IMR-90 (cell line): Measurements from ENCODE around the gene PDE6B. TPM values are rescaled to one million over a fixed set of nuclear protein-coding genes. Genes with fewer than 3 reads are reported as not detected.
A peak's percentile ranks its signal among the peaks of the same experiment; 100 is the strongest.

ENCODE experiments used
- ATAC-seq: fragments of 200-7000 bp; cut with Tn5 transposase; 2 replicates; pipeline ENCODE4 v1.9.1; 2020; ENCODE audit warnings: low read depth, mild to moderate bottlenecking, moderate library complexity
- BruUV-seq: library from RNA; stranded (reverse); fragments of 400-500 nt; replicated peaks from 2 replicates; lab custom pipeline; 2021; lab: Mats Ljungman, UMichigan
- CTCF ChIA-PET: fragments of 300-600 bp; formaldehyde crosslinking; extraction: SDS; loops from one replicate; lab custom pipeline; 2021; ENCODE audit warnings: antibody characterized with exemption; lab: Yijun Ruan, JAX
- POLR2A ChIA-PET: fragments of 300-600 bp; sonication (Branson Sonifier 250); formaldehyde crosslinking; loops from one replicate; lab custom pipeline; 2022; ENCODE audit warnings: antibody characterized with exemption; ENCODE audit not compliant: unreplicated experiment; lab: Charles Lee
- DNase-seq: peaks from one replicate; pipeline ENCODE4 v3.0.0; 2013
- H2AFZ ChIP-seq: replicated peaks from 2 replicates; pipeline ENCODE3; 2013; ENCODE audit warnings: low read length, mild to moderate bottlenecking; ENCODE audit not compliant: poor library complexity
- H2AK5ac ChIP-seq: 2 replicates; pipeline ENCODE4 v1.6.1; 2013; ENCODE audit warnings: low read depth, low read length, inconsistent platforms
- H2AK9ac ChIP-seq: replicated peaks from 2 replicates; pipeline ENCODE3; 2013; ENCODE audit warnings: mild to moderate bottlenecking, low read depth, low read length, moderate library complexity; ENCODE audit not compliant: poor library complexity
- H2BK120ac ChIP-seq: 2 replicates; pipeline ENCODE4 v1.6.1; 2013; ENCODE audit warnings: low read depth, low read length, inconsistent platforms
- H2BK15ac ChIP-seq: 3 replicates; pipeline ENCODE4 v1.6.1; 2013; ENCODE audit warnings: low read depth, low read length, inconsistent platforms
- H2BK20ac ChIP-seq: 2 replicates; pipeline ENCODE4 v1.6.1; 2013; ENCODE audit warnings: low read depth, mild to moderate bottlenecking, inconsistent platforms, low read length, moderate library complexity
- H2BK5ac ChIP-seq: 2 replicates; pipeline ENCODE4 v1.6.1; 2013; ENCODE audit warnings: mild to moderate bottlenecking, low read depth, low read length, inconsistent platforms; ENCODE audit not compliant: poor library complexity, severe bottlenecking
- H3K14ac ChIP-seq: replicated peaks from 2 replicates; pipeline ENCODE4 v1.6.1; 2013; ENCODE audit warnings: low read depth, low read length, inconsistent platforms
- H3K18ac ChIP-seq: 2 replicates; pipeline ENCODE4 v1.6.1; 2013; ENCODE audit warnings: low read depth, low read length, control low read depth
- H3K23ac ChIP-seq: 2 replicates; pipeline ENCODE4 v1.6.1; 2013; ENCODE audit warnings: low read depth, low read length, inconsistent platforms
- H3K27ac ChIP-seq: 2 replicates; pipeline ENCODE4 v1.5.1; 2013; ENCODE audit warnings: mild to moderate bottlenecking, control low read depth, low read length; ENCODE audit not compliant: insufficient read depth
- H3K27me3 ChIP-seq: 2 replicates; pipeline ENCODE4 v1.6.1; 2013; ENCODE audit warnings: low read length; ENCODE audit not compliant: control insufficient read depth, insufficient read depth
- H3K36me3 ChIP-seq: 2 replicates; pipeline ENCODE4 v1.6.1; 2013; ENCODE audit warnings: low read length, mixed read lengths; ENCODE audit not compliant: control insufficient read depth, insufficient read depth
- H3K4ac ChIP-seq: 2 replicates; pipeline ENCODE4 v1.6.1; 2013; ENCODE audit warnings: low read depth, low read length, inconsistent platforms
- H3K4me1 ChIP-seq: 2 replicates; pipeline ENCODE4 v1.6.1; 2013; ENCODE audit warnings: low read length, mixed read lengths; ENCODE audit not compliant: control insufficient read depth, insufficient read depth
- H3K4me2 ChIP-seq: 2 replicates; pipeline ENCODE4 v1.6.1; 2013; ENCODE audit warnings: low read depth, mild to moderate bottlenecking, control low read depth, low read length, moderate library complexity
- H3K4me3 ChIP-seq: 2 replicates; pipeline ENCODE4 v1.5.1; 2013; ENCODE audit warnings: low read depth, mild to moderate bottlenecking, control low read depth, low read length, moderate library complexity; ENCODE audit not compliant: insufficient read depth
- H3K56ac ChIP-seq: 2 replicates; pipeline ENCODE4 v1.6.1; 2013; ENCODE audit warnings: low read length, inconsistent platforms; ENCODE audit not compliant: insufficient read depth; ENCODE audit errors: extremely low read depth
- H3K79me1 ChIP-seq, 2 experiments: 2 replicates each; pipeline ENCODE4 v1.6.1; 2013; ENCODE audit warnings: low read length in 2 of 2, inconsistent platforms in 1 of 2, low read depth in 1 of 2
- H3K9ac ChIP-seq: 2 replicates; pipeline ENCODE4 v1.6.1; 2013; ENCODE audit warnings: low read depth, low read length, control low read depth
- H3K9me1 ChIP-seq: 2 replicates; pipeline ENCODE4 v1.6.1; 2013; ENCODE audit warnings: low read length, inconsistent platforms; ENCODE audit not compliant: insufficient read depth
- H3K9me3 ChIP-seq: 2 replicates; pipeline ENCODE4 v1.6.1; 2013; ENCODE audit warnings: low read length; ENCODE audit not compliant: control insufficient read depth, insufficient read depth
- H4K20me1 ChIP-seq: 2 replicates; pipeline ENCODE4 v1.6.1; 2013; ENCODE audit warnings: low read length, inconsistent platforms; ENCODE audit not compliant: insufficient read depth
- H4K5ac ChIP-seq: 2 replicates; pipeline ENCODE4 v1.6.1; 2013; ENCODE audit warnings: mild to moderate bottlenecking, low read depth, low read length, control low read depth
- H4K8ac ChIP-seq, 2 experiments: 2 replicates each; pipeline ENCODE4 v1.6.1; 2013; ENCODE audit warnings: low read depth in 2 of 2, low read length in 2 of 2, control low read depth in 1 of 2, inconsistent platforms in 1 of 2
- H4K91ac ChIP-seq: 2 replicates; pipeline ENCODE4 v1.6.1; 2013; ENCODE audit warnings: low read depth, low read length, inconsistent platforms; ENCODE audit not compliant: insufficient read depth
- CHD1 ChIP-seq: IDR thresholded peaks from 2 replicates; pipeline ENCODE4 v1.6.1; 2012; ENCODE audit warnings: low read depth, low read length, improper control_type of control experiment
- MAZ ChIP-seq: IDR thresholded peaks from 2 replicates; pipeline ENCODE4 v1.6.1; 2012; ENCODE audit warnings: low read depth, mild to moderate bottlenecking, low read length, improper control_type of control experiment, moderate library complexity, borderline replicate concordance
- MXI1 ChIP-seq: IDR thresholded peaks from 2 replicates; pipeline ENCODE4 v1.6.1; 2012; ENCODE audit warnings: low read depth, mild to moderate bottlenecking, low read length, moderate library complexity, borderline replicate concordance
- RAD21 ChIP-seq: IDR thresholded peaks from 2 replicates; pipeline ENCODE4 v1.6.1; 2012; ENCODE audit warnings: low read length, improper control_type of control experiment
- WGBS, 2 experiments: methylation state at CpG; one replicate each; pipeline versions ENCODE4 v1.1.5 to v1.1.7; 2013; ENCODE audit warnings: missing lambda C conversion rate in 2 of 2; ENCODE audit not compliant: insufficient read length in 1 of 2; ENCODE audit errors: extremely low coverage in 2 of 2; 5-methylcytosine and 5-hydroxymethylcytosine counted together
- dilution Hi-C: fragments of 300-500 bp; cut with HindIII; formaldehyde crosslinking; loops from one replicate; pipeline ENCODE4 v1.14.3; 2018; ENCODE audit warnings: low sequenced_read_pairs; ENCODE audit not compliant: unreplicated experiment
- in situ Hi-C: fragments of 300-500 bp; cut with MboI; formaldehyde crosslinking; loops from 3 replicates; pipeline ENCODE4 v1.14.3; 2019; ENCODE audit warnings: low sequenced_read_pairs, inconsistent platforms, mixed read lengths
- intact Hi-C: fragments of 100-400 bp; cut with micrococcal nuclease; formaldehyde crosslinking; loops from 2 replicates; pipeline ENCODE4 v1.10.0; 2022
- polyA plus RNA-seq, 3 experiments: library from polyadenylated mRNA; depleted of rRNA; stranded (reverse); fragments of >200 nt; gene quantifications; 2 replicates each; pipeline ENCODE4 v1.2.3, GENCODE V29; 2012; ENCODE audit warnings: low replicate concordance in 1 of 3
- total RNA-seq: library from RNA; depleted of rRNA; stranded (reverse); fragments of >200 nt; gene quantifications from 2 replicates; pipeline ENCODE4 v1.2.3, GENCODE V29; 2012

Gene PDE6B
- total and polyA plus RNA-seq, 2 of the 4 experiments (the other 2 are of a cell fraction): under 0.01 TPM; not detected in 1

DNA sequence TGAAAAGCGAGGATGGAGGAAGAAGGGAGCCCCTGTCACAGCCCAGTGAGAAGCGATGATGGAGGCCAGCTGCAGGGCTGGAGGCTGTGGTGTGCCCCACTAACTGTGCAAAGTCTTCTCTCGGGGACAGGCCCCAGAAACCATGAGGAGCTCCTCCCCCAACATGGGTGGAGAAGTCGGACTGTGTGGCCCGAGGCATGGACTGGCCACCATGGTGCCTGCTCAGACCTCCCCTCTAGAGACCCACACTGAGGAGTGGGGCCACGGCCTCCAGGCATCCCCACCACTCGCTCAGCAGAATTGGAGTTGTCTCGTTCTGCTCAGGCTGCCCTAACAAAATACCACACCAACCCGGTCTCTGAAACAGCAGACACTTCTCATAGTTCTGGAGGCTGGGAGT is 12.2 kb upstream of the PDE6B start:
- no peak for DNase-seq
- no peak overlapping the region for H3K18ac ChIP-seq
- no peak overlapping the region for H3K14ac ChIP-seq
- peak overlapping the region; percentile 28 for H2AK9ac ChIP-seq
- no peaks in the 10 kb centered on the region for H3K36me3 ChIP-seq
- H2BK120ac ChIP-seq: no peak overlapping the region
- H4K5ac ChIP-seq: no peak overlapping the region
- H3K4ac ChIP-seq: no peak overlapping the region
- CTCF ChIA-PET: no interaction called here
- no peak overlapping the region for H3K9ac ChIP-seq
- H3K27ac ChIP-seq: no peak overlapping the region
- H2BK20ac ChIP-seq: no peak overlapping the region
- no peaks in the 10 kb centered on the region for H3K79me1 ChIP-seq
- WGBS, 2 experiments: 64% methylated on average over 3 of the region's 9 CpGs; no CpG with 5 or more reads in 1 of the 2 experiments
- ATAC-seq: no peak
- H4K91ac ChIP-seq: no peak overlapping the region
- no peak overlapping the region for H2BK15ac ChIP-seq
- intact Hi-C loops (no loop called here), dilution Hi-C loops (no loop called here), in situ Hi-C loops (no loop called here)
- no peaks in the 10 kb centered on the region for H3K4me1 ChIP-seq
- H2BK5ac ChIP-seq: no peak overlapping the region
- TF ChIP-seq MAZ: no peak
- TF ChIP-seq MXI1: no peak
- no peak for TF ChIP-seq CHD1
- no peak for TF ChIP-seq RAD21
- H3K4me2 ChIP-seq: no peak overlapping the region
- H3K9me1 ChIP-seq: no peaks in the 10 kb centered on the region
- BruUV-seq: no TSS peak
- H3K9me3 ChIP-seq: peaks cover 5% of the 10 kb centered on the region
- POLR2A ChIA-PET: no interaction called here
- no peaks in the 10 kb centered on the region for H4K20me1 ChIP-seq
- H3K27me3 ChIP-seq: 0 out of 2 replicates have a peak, but pooled peaks cover 2% of the 10 kb centered on the region
- no peak overlapping the region for H3K56ac ChIP-seq
- H2AFZ ChIP-seq: no peak overlapping the region
- no peak overlapping the region for H3K23ac ChIP-seq
- H4K8ac ChIP-seq: no peak overlapping the region
- H2AK5ac ChIP-seq: no peak overlapping the region
- H3K4me3 ChIP-seq: no peak overlapping the region
